ENCODE measurements around the gene TPX2. TPM values are rescaled to one million over a fixed set of nuclear protein-coding genes. Genes with fewer than 3 reads are reported as not detected.

Gene TPX2
- polyA plus RNA-seq, 4 donors = 45.4 to 49.9 (median 47.0) TPM

- DNase-seq (ENCODE audit: low read depth in 4 of 4, low spot score in 2 of 4) = no peak
These were observed 20.9 kb downstream of the TPX2 start for GRCh38 chr20:31759836-31760518.

GRCh38 chr20:31760519-31761240 is 21.6 kb downstream of the TPX2 start:
- no peak for DNase-seq (ENCODE audit: low read depth in 4 of 4, low spot score in 2 of 4)

- DNase-seq (ENCODE audit: low read depth in 4 of 4, low spot score in 2 of 4) = no peak
These were observed 25.7 kb downstream of the TPX2 start for GRCh38 chr20:31764641-31765305.

DNA sequence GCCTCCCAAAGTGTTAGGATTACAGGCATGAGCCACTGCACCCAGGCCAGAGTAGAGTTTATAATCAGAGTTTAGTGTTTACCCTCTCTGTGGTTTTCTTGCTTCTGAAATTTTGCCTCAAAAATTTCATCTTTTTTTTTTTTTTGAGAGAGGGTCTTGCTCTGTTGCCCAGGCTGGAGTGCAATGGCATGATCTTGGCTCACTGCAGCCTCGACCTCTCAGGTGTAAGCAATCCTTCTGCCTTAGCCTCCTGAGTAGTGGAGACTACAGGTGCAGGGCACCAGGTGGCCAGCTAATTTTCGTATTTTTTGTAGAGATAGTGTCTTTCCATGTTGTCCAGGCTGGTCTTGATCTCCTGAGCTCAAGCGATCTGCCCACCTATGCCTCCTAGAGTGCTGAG is 28.7 kb downstream of the TPX2 start:
- DNase-seq (ENCODE audit: low read depth in 4 of 4, low spot score in 2 of 4) = no peak

GRCh38 chr20:31769681-31770080 is 30.6 kb downstream of the TPX2 start:
- DNase-seq (ENCODE audit: low read depth in 4 of 4, low spot score in 2 of 4) = no peak

DNA sequence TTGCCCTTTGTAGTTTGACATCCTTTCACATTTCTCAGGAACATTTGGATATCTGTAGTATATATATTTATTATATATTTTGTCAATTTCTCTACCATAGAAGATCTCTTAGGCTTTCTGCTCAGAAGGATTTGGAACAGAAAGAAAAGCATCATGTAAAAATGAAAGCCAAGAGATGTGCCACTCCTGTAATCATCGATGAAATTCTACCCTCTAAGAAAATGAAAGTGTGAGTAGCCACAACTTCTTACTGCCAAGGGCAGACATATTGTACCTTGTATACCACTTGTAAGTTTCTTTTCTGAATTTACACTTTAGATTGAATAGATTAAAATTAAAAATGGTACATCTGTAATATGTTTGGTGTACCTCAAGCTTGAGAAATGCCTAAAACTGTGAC is 31.2 kb downstream of the TPX2 start:
- DNase-seq (ENCODE audit: low read depth in 4 of 4, low spot score in 2 of 4) = no peak

GRCh38 chr20:31774408-31774807 is 35.3 kb downstream of the TPX2 start:
- DNase-seq (ENCODE audit: low read depth in 4 of 4, low spot score in 2 of 4) = no peak

GRCh38 chr20:31780839-31781238 is 41.7 kb downstream of the TPX2 start:
- no peak for DNase-seq (ENCODE audit: low read depth in 4 of 4, low spot score in 2 of 4)

DNA sequence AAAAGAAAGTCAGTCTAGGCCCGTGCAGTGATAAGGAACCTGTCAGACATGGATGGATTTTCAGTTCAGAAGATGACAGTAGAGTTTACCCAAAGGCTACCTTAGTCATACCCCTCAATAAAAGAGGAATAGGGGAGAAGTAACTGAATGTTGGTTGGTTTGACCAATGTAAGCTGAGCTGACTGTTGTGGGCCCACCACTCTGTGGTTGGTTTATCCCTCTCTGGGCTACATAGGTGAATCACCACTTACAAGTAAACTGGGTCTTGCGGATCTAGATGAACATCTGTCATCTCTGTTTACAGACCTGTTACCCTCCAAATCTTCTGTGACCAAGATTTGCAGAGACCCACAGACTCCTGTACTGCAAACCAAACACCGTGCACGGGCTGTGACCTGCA is 42.9 kb downstream of the TPX2 start:
- DNase-seq (ENCODE audit: low read depth in 4 of 4, low spot score in 2 of 4) = no peak

DNA sequence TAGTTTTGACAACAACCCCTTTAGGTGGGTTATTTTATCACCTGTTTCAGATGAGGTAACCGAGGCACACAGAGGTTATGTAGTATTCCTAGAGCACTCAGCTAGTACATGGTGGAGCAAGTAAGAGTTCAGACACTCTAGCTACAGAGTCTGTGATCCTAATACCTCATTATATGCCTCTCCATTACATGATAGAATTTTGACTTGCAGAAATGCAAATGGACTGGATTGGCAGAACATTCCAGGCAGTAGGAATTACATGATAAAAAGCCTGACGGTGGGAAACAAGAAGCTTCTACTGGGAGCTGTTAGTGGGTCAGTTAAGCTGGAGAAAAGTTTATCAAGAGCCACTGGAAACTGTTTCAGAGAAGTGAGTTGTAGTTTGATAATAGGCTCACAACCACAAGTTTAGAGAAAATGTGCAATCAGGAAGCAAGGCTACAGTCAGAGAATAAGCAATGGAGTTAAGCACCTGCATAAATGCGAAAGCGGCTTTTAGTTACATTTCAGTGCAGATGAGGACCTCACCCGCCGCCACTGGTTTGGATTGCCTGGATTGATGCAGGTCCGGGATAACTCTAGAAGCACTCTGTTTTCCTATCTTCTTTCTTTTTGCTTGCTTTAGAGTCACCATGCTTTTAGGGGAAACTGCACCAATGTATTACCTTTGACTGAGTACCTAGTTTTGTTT is 45.4 kb downstream of the TPX2 start:
- DNase-seq (ENCODE audit: low read depth in 4 of 4, low spot score in 2 of 4) = no peak

GRCh38 chr20:31785089-31785488 is 46.0 kb downstream of the TPX2 start:
- no peak for DNase-seq (ENCODE audit: low read depth in 4 of 4, low spot score in 2 of 4)

DNA sequence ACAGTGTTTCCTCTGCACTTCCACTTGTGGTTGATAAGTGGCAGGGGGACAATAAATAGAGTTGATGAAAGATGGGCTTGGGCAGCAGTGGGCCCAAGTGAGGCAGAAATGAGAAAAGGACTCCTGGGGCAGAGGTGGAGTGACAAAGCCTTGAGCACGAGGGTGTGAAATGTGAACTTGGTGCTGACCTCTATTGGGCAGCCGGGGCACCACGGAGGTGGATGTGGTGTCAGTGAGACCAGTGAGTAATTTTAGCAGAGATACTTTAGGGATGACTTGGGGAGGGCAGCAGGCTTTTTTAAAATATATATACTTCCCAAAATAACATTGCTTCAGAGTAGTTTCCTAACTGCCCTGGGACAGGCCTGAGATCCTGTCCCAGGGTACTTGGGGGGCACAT is 49.5 kb downstream of the TPX2 start:
- DNase-seq (ENCODE audit: low read depth in 4 of 4, low spot score in 2 of 4) = no peak

DNA sequence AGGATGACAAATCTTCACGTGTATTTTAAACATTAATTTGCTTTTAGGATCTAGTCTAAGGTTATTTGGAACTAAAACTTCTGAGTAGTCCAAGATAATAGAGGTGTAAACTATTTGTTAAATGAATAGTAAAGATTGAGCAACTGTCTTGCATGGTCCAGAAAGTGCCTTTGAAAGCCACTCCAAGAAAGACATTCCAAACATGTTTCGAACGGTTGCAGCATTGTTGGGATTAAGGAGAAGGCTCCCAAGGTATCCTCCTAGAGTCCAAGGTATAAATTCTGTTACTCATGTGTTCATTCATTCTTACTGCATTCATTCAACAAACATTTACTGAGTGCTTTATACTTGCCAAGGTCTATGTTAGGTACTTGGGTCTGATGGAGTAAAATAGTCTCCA is 51.3 kb downstream of the TPX2 start:
- DNase-seq (ENCODE audit: low read depth in 4 of 4, low spot score in 2 of 4) = no peak

DNA sequence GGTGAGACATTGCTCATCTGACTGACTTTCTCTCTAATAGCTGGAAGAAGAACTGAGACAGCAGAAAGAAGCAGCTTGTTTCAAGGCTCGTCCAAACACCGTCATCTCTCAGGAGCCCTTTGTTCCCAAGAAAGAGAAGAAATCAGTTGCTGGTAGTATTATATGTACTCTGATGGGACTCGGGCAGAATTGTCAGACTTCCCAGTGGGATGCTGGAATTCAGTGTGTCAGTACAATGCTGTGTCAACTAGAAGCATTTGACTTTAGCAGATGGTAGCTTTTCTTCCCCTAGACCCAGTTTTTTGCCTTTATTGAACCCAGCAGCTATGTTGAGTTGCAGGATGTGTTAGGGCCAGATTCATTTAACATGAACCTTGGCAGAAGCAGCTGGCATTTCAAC is 58.3 kb downstream of the TPX2 start:
- DNase-seq (ENCODE audit: low read depth in 4 of 4, low spot score in 2 of 4) = no peak

DNA sequence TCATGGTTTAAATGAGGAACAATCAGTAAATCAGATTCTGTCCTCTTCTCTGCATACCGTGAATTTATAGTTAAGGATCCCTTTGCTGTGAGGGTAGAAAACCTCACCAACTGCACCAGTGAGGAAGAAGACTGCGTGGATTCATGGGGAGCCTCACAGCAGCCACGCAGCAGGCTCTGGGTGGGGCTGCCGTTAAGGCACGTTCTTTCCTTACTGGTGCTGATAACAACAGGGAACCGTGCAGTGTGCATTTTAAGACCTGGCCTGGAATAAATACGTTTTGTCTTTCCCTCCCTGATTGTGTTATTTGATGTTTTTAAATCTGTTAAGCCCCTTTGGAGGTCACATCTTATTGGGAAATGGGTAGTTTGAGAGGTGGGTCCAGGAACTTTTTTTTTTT is 62.4 kb downstream of the TPX2 start:
- DNase-seq (ENCODE audit: low read depth in 4 of 4, low spot score in 2 of 4) = no peak

GRCh38 chr20:31803552-31804291 is 64.6 kb downstream of the TPX2 start:
- no peak for DNase-seq (ENCODE audit: low read depth in 4 of 4, low spot score in 2 of 4)

GRCh38 chr20:31806564-31807355 is 67.7 kb downstream of the TPX2 start:
- no peak for DNase-seq (ENCODE audit: low read depth in 4 of 4, low spot score in 2 of 4)

GRCh38 chr20:31808481-31808880 is 69.4 kb downstream of the TPX2 start:
- DNase-seq (ENCODE audit: low read depth in 4 of 4, low spot score in 2 of 4) = no peak

DNA sequence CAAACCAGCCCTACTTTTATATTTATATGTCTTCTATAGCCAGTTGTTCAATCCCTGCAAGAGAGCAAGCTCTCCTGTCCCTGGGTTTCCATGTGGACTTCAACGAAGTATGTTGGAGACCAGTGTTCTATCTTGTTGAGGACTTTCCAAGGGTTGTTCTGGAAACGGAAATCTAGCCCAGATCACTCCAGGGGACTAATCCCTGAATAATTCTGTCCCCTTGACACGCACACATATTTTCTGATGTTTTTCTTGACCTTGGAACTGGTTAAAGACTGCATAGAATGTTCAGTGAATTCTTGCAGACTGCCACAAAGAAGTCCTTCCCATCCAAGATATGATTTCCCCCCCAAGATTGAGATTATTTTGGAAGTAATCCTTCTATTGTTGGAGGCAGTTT is 70.6 kb downstream of the TPX2 start:
- no peak for DNase-seq (ENCODE audit: low read depth in 4 of 4, low spot score in 2 of 4)

- no peak for DNase-seq (ENCODE audit: low read depth in 4 of 4, low spot score in 2 of 4)
These were observed 72.1 kb downstream of the TPX2 start for GRCh38 chr20:31811198-31811597.

Data from left renal cortex interstitium (tissue), 4 donors.